GM21526 (cell line): ENCODE data around the gene ARHGEF10L.
"Not testable (repeated sequence)": the region's sequence is repeated elsewhere in the genome, so short reads cannot be mapped to it uniquely, and the experiment has no call there.

Experiments used
- ATAC-seq: cut with Tn5 transposase; IDR thresholded peaks from one replicate; pipeline ENCODE4 v1.9.1; 2021; ENCODE audit warnings: moderate library complexity; ENCODE audit not compliant: unreplicated experiment, low FRiP score

Gene ARHGEF10L, protein sequence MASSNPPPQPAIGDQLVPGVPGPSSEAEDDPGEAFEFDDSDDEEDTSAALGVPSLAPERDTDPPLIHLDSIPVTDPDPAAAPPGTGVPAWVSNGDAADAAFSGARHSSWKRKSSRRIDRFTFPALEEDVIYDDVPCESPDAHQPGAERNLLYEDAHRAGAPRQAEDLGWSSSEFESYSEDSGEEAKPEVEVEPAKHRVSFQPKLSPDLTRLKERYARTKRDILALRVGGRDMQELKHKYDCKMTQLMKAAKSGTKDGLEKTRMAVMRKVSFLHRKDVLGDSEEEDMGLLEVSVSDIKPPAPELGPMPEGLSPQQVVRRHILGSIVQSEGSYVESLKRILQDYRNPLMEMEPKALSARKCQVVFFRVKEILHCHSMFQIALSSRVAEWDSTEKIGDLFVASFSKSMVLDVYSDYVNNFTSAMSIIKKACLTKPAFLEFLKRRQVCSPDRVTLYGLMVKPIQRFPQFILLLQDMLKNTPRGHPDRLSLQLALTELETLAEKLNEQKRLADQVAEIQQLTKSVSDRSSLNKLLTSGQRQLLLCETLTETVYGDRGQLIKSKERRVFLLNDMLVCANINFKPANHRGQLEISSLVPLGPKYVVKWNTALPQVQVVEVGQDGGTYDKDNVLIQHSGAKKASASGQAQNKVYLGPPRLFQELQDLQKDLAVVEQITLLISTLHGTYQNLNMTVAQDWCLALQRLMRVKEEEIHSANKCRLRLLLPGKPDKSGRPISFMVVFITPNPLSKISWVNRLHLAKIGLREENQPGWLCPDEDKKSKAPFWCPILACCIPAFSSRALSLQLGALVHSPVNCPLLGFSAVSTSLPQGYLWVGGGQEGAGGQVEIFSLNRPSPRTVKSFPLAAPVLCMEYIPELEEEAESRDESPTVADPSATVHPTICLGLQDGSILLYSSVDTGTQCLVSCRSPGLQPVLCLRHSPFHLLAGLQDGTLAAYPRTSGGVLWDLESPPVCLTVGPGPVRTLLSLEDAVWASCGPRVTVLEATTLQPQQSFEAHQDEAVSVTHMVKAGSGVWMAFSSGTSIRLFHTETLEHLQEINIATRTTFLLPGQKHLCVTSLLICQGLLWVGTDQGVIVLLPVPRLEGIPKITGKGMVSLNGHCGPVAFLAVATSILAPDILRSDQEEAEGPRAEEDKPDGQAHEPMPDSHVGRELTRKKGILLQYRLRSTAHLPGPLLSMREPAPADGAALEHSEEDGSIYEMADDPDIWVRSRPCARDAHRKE (N-terminal part only)

DNA sequence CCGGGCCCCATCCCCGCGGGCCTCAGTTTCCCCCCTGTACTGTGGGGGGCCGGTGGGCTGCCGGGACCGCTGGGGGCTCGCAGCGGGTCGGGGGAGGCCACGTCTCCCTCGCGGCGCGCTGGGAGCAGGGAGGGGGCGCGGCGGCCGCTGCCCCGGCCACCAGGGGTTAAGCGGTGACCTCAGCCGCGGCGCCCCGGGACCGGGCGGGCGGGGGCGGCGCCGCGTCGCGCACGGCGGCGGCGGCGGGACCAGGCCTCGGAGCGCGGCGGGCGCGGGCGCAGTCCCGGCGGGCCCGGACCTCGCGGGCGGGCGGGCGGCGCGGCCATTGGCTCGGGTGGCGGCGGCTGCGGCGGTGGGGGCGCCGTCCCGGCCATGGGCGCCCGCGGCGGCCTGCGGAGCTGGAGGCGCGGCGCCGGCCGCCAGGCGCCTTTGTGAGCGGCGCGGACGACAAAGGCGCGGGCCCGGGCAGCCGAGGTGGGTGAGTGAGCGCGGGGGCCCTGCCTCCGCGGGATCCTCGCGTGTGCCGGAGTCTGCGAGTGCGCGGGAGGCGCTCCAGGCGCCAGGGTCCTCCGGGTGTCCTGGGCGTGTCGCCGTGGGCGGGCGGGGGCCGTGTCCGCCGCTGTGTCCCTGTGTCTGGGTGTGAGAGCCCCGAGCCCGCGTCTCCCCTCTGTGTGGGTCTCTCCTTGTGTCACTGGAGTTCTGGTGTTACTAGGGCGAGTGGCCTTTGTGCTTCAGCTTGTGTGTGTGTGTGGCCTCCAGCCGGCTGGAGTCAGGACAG, at the start of gene ARHGEF10L:
TSS of gene ARHGEF10L (plus strand) at position 222 of the 778 bp plus-strand sequence. CDS start 40,898 bp downstream, outside the sequence.
- ATAC-seq: no peak

DNA sequence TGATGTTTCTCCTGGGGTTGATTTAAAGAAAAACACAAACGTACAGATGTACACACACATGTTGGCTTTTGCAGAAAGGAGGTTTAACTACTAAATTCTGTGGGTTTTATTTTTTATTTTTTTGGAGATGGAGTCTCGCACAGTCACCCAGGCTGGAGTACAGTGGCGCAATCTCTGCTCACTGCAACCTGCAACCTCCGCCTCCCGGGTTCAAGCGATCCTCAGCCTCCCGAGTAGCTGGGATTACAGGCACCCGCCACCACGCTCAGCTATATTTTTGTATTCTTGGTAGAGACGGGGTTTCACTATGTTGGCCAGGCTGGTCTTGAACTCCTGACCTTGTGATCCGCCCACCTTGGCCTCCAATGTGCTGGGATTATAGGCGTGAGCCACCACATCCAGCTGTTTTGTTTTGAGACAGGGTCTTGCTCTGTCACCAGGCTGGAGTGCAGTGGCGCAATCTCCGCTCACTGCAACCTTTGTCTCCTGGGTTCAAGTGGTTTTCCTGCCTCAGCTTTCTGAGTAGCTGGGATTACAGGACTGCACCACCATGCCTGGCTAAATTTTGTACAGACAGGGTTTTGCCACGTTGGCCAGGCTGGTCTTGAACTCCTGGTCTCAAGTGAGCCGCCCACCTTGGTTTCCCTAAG, 49.6 kb upstream of the ARHGEF10L start:
- ATAC-seq: not testable (repeated sequence)

- not testable (repeated sequence) for ATAC-seq
These were observed 48.8 kb upstream of the ARHGEF10L start for GRCh38 chr1:17490667-17491066.

- ATAC-seq: no peak
These were observed 45.3 kb upstream of the ARHGEF10L start for GRCh38 chr1:17494114-17494729.

DNA sequence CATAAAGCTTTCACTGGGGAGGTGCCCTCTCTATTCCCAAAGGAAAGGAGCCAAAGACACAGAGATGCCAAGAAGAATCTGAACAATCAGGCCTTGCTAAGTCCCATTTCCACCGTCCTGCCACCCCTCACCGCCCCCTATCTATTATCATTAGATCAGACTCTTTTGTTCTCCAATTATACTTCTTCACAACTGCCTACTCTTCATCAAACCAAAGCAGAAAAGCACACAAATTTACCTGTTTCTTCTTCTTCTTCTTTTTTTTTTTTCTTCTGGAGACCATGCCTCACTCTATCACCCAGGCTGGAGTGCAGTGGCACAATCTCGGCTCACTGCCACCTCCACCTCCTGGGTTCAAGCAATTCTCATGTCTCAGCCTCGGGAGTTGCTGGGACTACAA, 43.1 kb upstream of the ARHGEF10L start:
- ATAC-seq: no peak

DNA sequence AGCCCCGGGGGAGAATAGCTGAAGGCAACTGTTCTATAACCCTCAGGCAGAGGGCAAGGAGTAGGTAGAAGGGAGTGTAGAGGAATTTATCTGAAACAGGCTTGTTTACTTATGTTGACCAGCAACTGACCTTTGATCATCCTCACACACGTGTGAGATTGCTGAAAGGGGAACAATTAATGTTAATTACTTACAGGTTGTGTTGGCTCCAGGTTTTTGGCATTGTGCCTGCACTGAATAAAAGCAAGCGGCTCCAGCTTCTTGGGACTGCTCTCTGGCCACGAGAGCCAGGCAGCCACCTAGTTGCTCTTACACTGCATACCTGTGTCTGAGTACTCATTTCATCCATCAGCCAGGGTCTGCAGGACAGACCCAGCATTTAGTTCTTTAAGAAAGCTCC, 41.3 kb upstream of the ARHGEF10L start:
- no peak for ATAC-seq

GRCh38 chr1:17502326-17502778, 37.1 kb upstream of the ARHGEF10L start:
- no peak for ATAC-seq

GRCh38 chr1:17503146-17503545, 36.4 kb upstream of the ARHGEF10L start:
- ATAC-seq: no peak

GRCh38 chr1:17507200-17507599, 32.3 kb upstream of the ARHGEF10L start:
- not testable (repeated sequence) for ATAC-seq

GRCh38 chr1:17507915-17508314, 31.6 kb upstream of the ARHGEF10L start:
- ATAC-seq: no peak

DNA sequence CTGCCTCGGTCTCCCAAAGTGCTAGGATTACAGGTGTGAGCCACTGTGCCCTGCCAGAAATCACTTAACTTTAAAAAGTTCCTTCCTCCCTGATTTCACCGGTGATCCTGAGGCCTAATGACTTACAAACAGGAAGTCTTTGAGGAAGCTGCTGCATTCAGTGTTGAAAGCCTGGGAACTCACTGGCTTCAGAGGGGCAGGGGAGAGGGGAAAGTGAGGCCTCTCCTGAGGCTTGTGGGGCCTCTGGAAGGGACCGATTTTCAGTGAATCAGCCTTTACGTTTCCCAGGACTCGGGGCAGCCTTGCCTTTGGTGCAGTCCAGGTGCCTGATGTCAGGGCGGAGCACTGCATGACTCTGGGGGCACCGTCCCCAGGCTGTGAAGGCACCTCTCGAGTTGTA, 30.1 kb upstream of the ARHGEF10L start:
- no peak for ATAC-seq

DNA sequence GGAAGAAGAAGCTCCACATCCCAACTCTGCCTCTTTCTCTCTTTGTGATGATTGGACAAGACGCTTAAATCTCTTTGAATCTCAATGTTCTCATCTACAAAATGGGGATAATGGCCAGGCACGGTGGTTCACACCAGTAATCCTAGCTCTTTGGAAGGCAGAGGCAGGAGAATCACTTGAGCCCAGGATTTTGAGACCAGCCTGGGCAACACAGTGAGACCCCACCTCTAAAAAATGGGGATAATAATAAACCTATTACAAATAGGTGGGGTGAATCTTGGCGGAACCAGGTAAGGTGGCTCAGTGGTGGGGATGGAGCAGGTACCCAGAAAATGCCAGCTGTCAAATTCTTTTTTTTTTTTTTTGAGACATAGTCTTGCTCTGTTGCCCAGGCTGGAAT, 29.4 kb upstream of the ARHGEF10L start:
- ATAC-seq: no peak

DNA sequence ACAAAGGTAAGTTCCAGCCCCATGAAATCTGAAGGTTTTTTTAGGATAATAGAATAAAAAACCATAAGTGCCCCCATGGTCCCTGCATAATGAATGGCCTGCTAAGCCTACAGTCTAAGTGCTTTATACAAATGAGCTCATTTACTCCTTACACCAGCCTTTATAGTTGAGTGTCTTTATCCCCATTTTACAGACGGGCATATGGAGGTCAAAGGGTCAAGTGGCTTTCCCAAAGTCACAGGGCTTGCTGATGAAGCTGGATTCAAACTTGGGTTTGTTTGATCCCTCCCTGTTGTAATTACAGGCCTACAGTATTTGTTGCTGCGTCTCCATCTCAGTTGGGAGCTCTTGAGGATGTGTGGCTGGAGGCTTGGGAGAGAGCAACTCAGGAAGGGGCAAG, 28.3 kb upstream of the ARHGEF10L start:
- no peak for ATAC-seq

DNA sequence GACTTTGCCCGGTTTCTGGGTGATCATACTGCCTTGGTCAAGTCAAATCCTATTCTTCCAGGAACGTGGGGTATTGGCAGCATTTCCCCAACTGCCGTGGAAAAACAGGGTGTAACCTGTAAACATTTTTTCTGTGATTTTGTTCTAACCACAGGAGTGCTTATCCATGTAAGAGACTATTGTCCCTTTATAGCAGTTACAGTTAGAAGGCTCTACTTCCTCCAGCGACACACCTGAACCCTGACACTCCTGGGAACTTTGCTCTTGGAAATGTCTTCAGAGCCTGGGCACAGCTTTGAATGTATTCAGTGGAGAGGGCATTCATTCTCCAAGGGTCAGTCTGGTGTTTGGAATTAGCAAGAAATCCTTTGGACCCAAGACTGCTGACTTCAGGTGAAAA, 26.4 kb upstream of the ARHGEF10L start:
- ATAC-seq: no peak

DNA sequence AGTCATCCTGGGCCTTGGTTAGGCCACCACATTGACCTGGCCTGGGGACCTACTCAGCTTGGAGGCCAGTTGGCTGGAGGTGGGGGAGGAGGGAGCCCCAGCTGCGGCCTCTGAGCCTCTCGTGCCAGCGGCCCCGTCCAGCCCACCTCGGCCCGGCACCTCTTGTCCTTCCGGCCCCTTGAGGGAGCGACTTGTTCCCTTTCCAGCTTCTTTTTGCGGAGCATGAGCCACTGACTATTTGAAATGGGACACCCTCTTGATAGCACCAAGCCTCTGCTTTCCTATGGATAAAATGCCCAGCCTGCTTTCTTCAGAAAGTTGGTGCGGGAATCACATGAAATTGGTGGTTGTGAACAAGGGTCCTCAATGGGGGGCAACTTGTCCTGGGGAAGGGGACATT, 24.7 kb upstream of the ARHGEF10L start:
- ATAC-seq: no peak

- ATAC-seq: no peak
These were observed 23.6 kb upstream of the ARHGEF10L start for GRCh38 chr1:17515902-17516301.

- ATAC-seq: no peak
These were observed 22.9 kb upstream of the ARHGEF10L start for GRCh38 chr1:17516303-17517214.

- ATAC-seq: no peak
These were observed 19.5 kb upstream of the ARHGEF10L start for GRCh38 chr1:17520041-17520440.
